ENCODE results near the gene TOR1A.

DNA sequence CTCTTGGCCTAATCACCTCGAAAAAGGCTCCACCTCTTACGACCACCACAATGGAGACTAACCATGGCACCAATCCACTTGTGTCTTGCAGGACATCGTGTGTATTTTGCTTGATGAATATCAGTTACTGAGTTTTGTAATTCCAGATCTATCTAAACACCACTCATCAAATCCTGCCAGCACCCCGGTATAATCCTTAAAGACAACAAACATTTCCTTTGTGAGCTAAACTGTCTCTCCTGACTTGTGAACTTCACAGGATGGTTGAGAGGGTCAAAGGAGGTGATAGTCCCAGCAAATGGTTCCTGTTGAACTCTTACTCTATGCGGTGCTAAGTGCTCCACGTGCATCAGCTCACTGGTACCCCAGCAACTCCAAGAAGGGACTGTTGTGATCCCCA lies 25.0 kb downstream of the TOR1A start:
- TF ChIP-seq CTCF (conservative IDR thresholded peaks at IDR 0.05; ENCODE audit: low read length) (no peak), EZH2phosphoT487 (IDR thresholded peaks at IDR 0.05; ENCODE audit: borderline replicate concordance) (no peak)
